ENCODE data around the gene NBEA.

NBEA gene

DNA sequence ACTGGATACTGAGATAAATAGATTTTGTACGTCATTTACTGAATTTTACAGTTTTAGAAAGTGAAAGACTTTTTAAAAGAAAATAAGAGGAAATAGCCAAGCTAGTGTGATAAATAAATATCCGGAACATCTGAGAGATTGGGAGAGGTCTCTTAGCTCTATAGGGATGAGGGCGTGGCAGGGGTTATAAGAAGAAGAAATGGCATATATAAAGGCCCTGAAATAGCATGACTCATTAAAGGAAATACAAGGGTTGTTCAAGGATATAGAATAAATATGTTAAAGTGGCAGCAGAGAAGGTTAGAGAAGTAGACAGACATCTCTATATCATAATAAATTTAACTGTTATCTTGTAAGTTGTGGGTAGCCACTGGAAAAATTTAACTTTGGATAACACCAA is 390.1 kb downstream of the NBEA start:
- Histone ChIP-seq H3K4me1 (ENCODE audit: control insufficient read depth in 2 of 2, insufficient read depth in 1 of 2, low read depth in 1 of 2, low read length in 2 of 2) (no peaks in the 10 kb centered on the region), H2AFZ (ENCODE audit: low read length) (no peak overlapping the region), H3K4me3 (ENCODE audit: low read length in 2 of 2) (no peak overlapping the region), H3K4me2 (ENCODE audit: insufficient read depth, low read length, poor library complexity, severe bottlenecking) (no peak overlapping the region), H2BK120ac (ENCODE audit: low read depth, low read length) (no peak overlapping the region), H3K18ac (ENCODE audit: low read length) (no peak overlapping the region), H3K27me3 (ENCODE audit: control insufficient read depth in 3 of 3, insufficient read depth in 3 of 3, low read depth in 1 of 3, low read length in 3 of 3) (no peaks in the 10 kb centered on the region), H3K23ac (ENCODE audit: low read depth, low read length, poor library complexity) (no peak overlapping the region), H3K14ac (ENCODE audit: low read length) (no peak overlapping the region), H2BK15ac (ENCODE audit: low read length) (no peak overlapping the region), H3K27ac (replicated peaks; ENCODE audit: low read length) (no peak overlapping the region), H2BK5ac (ENCODE audit: low read length) (no peak overlapping the region), H3K4ac (ENCODE audit: low read length) (no peak overlapping the region), H3K9ac (ENCODE audit: low read depth, low read length, poor library complexity) (no peak overlapping the region), H2AK5ac (ENCODE audit: low read depth, low read length) (no peak overlapping the region), H4K8ac (ENCODE audit: low read depth, low read length) (no peak overlapping the region), H3K9me3 (replicated peaks in 1 of 2; ENCODE audit: control insufficient read depth in 2 of 2, insufficient read depth in 1 of 2, low read depth in 1 of 2, low read length in 2 of 2) (no peaks in the 10 kb centered on the region), H3K79me1 (ENCODE audit: low read depth, low read length) (no peaks in the 10 kb centered on the region), H4K91ac (ENCODE audit: low read depth, low read length, poor library complexity) (no peak overlapping the region), H3K36me3 (replicated peaks in 1 of 2; ENCODE audit: control insufficient read depth in 2 of 2, insufficient read depth in 2 of 2, low read length in 2 of 2) (no peaks in the 10 kb centered on the region), H2BK12ac (ENCODE audit: low read length) (no peak overlapping the region)
- no CpG with 5 or more reads among the region's 3 CpGs for WGBS, 2 donors (ENCODE audit: extremely low coverage in 2 of 2, insufficient read length in 2 of 2, insufficient replicate concordance in 1 of 2)
- DNase-seq (ENCODE audit: low spot score) = no peak

DNA sequence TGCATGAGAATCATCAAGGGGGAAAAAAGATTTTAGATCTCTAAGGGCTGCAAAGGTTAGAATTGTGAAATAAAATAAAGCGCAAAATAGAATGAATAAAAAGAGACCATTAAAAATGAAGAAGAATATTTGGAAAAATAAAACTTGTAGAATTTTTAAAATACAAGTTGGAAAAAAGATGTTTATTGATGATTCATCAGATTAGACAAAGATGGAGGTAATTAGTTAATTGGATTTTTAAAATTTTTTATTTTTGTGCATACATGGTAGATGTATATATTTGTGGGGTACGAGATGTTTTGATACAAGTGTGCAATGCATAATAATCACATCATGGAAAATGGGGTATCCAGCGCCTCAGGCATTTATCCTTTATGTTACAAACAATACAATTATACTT is 391.1 kb downstream of the NBEA start:
- H3K4ac ChIP-seq (ENCODE audit: low read length) = no peak overlapping the region
- H2AFZ ChIP-seq (ENCODE audit: low read length) = no peak overlapping the region
- H4K91ac ChIP-seq (ENCODE audit: low read depth, low read length, poor library complexity) = no peak overlapping the region
- no peaks in the 10 kb centered on the region for H3K79me1 ChIP-seq (ENCODE audit: low read depth, low read length)
- H3K18ac ChIP-seq (ENCODE audit: low read length) = no peak overlapping the region
- no peak overlapping the region for H3K23ac ChIP-seq (ENCODE audit: low read depth, low read length, poor library complexity)
- H2BK15ac ChIP-seq (ENCODE audit: low read length) = no peak overlapping the region
- no peak overlapping the region for H2BK12ac ChIP-seq (ENCODE audit: low read length)
- H3K27me3 ChIP-seq (ENCODE audit: control insufficient read depth in 3 of 3, insufficient read depth in 3 of 3, low read depth in 1 of 3, low read length in 3 of 3) = no peaks in the 10 kb centered on the region
- no peak overlapping the region for H3K4me3 ChIP-seq (ENCODE audit: low read length in 2 of 2)
- no peaks in the 10 kb centered on the region for H3K4me1 ChIP-seq (ENCODE audit: control insufficient read depth in 2 of 2, insufficient read depth in 1 of 2, low read depth in 1 of 2, low read length in 2 of 2)
- no peak overlapping the region for H3K27ac ChIP-seq (replicated peaks; ENCODE audit: low read length)
- H3K4me2 ChIP-seq (ENCODE audit: insufficient read depth, low read length, poor library complexity, severe bottlenecking) = no peak overlapping the region
- H3K14ac ChIP-seq (ENCODE audit: low read length) = no peak overlapping the region
- no peak overlapping the region for H4K8ac ChIP-seq (ENCODE audit: low read depth, low read length)
- 100% methylated on average over 1 of the region's 3 CpGs; no CpG with 5 or more reads in 1 of the 2 donors for WGBS, 2 donors (ENCODE audit: extremely low coverage in 2 of 2, insufficient read length in 2 of 2, insufficient replicate concordance in 1 of 2)
- no peaks in the 10 kb centered on the region for H3K36me3 ChIP-seq (replicated peaks in 1 of 2; ENCODE audit: control insufficient read depth in 2 of 2, insufficient read depth in 2 of 2, low read length in 2 of 2)
- H3K9me3 ChIP-seq (replicated peaks in 1 of 2; ENCODE audit: control insufficient read depth in 2 of 2, insufficient read depth in 1 of 2, low read depth in 1 of 2, low read length in 2 of 2) = no peaks in the 10 kb centered on the region
- H3K9ac ChIP-seq (ENCODE audit: low read depth, low read length, poor library complexity) = no peak overlapping the region
- no peak overlapping the region for H2BK120ac ChIP-seq (ENCODE audit: low read depth, low read length)
- DNase-seq (ENCODE audit: low spot score) = no peak
- H2AK5ac ChIP-seq (ENCODE audit: low read depth, low read length) = no peak overlapping the region
- no peak overlapping the region for H2BK5ac ChIP-seq (ENCODE audit: low read length)

DNA sequence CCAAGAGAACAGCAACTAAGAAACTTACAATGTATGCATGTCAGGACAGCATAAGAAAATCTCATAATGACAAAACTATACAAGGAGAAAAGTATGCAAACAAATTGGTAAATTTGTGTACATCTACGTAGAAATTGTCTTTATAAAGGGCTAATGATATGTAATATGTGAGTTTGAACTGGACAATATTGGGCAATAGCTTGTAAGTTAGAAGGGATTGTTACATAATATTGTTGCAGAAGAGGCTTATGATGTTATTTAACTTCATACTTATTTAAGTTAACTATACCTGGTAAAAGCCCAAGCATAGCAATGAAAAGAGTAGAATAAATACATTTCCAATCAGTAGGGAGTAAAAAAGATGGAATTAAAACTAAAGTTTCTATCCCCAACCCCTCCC is 400.4 kb downstream of the NBEA start:
- no CpG with 5 or more reads among the region's 1 CpG for WGBS, 2 donors (ENCODE audit: extremely low coverage in 2 of 2, insufficient read length in 2 of 2, insufficient replicate concordance in 1 of 2)
- no peak overlapping the region for H2BK5ac ChIP-seq (ENCODE audit: low read length)
- no peaks in the 10 kb centered on the region for H3K79me1 ChIP-seq (ENCODE audit: low read depth, low read length)
- H3K18ac ChIP-seq (ENCODE audit: low read length) = no peak overlapping the region
- no peak overlapping the region for H2BK15ac ChIP-seq (ENCODE audit: low read length)
- H4K91ac ChIP-seq (ENCODE audit: low read depth, low read length, poor library complexity) = no peak overlapping the region
- H3K27me3 ChIP-seq (ENCODE audit: control insufficient read depth in 3 of 3, insufficient read depth in 3 of 3, low read depth in 1 of 3, low read length in 3 of 3) = no peaks in the 10 kb centered on the region
- no peak overlapping the region for H2AFZ ChIP-seq (ENCODE audit: low read length)
- no peak overlapping the region for H2AK5ac ChIP-seq (ENCODE audit: low read depth, low read length)
- H3K14ac ChIP-seq (ENCODE audit: low read length) = no peak overlapping the region
- H3K4me2 ChIP-seq (ENCODE audit: insufficient read depth, low read length, poor library complexity, severe bottlenecking) = no peak overlapping the region
- H3K4ac ChIP-seq (ENCODE audit: low read length) = no peak overlapping the region
- H3K23ac ChIP-seq (ENCODE audit: low read depth, low read length, poor library complexity) = no peak overlapping the region
- DNase-seq (ENCODE audit: low spot score) = no peak
- H3K4me1 ChIP-seq (ENCODE audit: control insufficient read depth in 2 of 2, insufficient read depth in 1 of 2, low read depth in 1 of 2, low read length in 2 of 2) = peaks cover 2 to 3% of the 10 kb centered on the region in 2 donors
- no peak overlapping the region for H2BK120ac ChIP-seq (ENCODE audit: low read depth, low read length)
- H3K36me3 ChIP-seq (replicated peaks in 1 of 2; ENCODE audit: control insufficient read depth in 2 of 2, insufficient read depth in 2 of 2, low read length in 2 of 2) = no peaks in the 10 kb centered on the region
- H4K8ac ChIP-seq (ENCODE audit: low read depth, low read length) = no peak overlapping the region
- H2BK12ac ChIP-seq (ENCODE audit: low read length) = no peak overlapping the region
- no peaks in the 10 kb centered on the region for H3K9me3 ChIP-seq (replicated peaks in 1 of 2; ENCODE audit: control insufficient read depth in 2 of 2, insufficient read depth in 1 of 2, low read depth in 1 of 2, low read length in 2 of 2)
- no peak overlapping the region for H3K27ac ChIP-seq (replicated peaks; ENCODE audit: low read length)
- H3K9ac ChIP-seq (ENCODE audit: low read depth, low read length, poor library complexity) = no peak overlapping the region
- no peak overlapping the region for H3K4me3 ChIP-seq (ENCODE audit: low read length in 2 of 2)

DNA sequence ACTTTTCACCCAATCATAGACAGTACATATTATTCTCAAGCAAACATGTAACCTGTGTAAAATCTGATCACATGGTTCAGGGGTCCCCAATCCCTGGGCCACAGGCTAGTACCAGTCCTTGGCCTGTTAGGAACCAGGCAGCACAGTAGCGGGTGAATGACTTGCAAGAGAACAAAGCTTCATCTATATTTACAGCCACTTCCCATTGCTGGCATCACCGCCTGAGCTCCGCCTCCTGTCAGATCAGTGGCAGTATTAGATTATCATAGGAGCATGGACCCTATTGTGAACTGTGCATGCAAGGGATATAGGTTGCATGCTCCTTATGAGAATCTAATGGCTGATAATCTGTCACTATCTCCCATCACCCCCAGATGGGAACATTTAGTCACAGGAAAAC is 401.3 kb downstream of the NBEA start:
- Histone ChIP-seq H2BK120ac (ENCODE audit: low read depth, low read length) (no peak overlapping the region), H2BK15ac (ENCODE audit: low read length) (no peak overlapping the region), H2AFZ (ENCODE audit: low read length) (no peak overlapping the region), H4K91ac (ENCODE audit: low read depth, low read length, poor library complexity) (no peak overlapping the region), H2AK5ac (ENCODE audit: low read depth, low read length) (no peak overlapping the region), H3K27ac (replicated peaks; ENCODE audit: low read length) (no peak overlapping the region), H3K4me1 (ENCODE audit: control insufficient read depth in 2 of 2, insufficient read depth in 1 of 2, low read depth in 1 of 2, low read length in 2 of 2) (peaks cover 2 to 4% of the 10 kb centered on the region in 2 donors), H2BK12ac (ENCODE audit: low read length) (no peak overlapping the region), H3K23ac (ENCODE audit: low read depth, low read length, poor library complexity) (no peak overlapping the region), H3K36me3 (replicated peaks in 1 of 2; ENCODE audit: control insufficient read depth in 2 of 2, insufficient read depth in 2 of 2, low read length in 2 of 2) (no peaks in the 10 kb centered on the region), H3K14ac (ENCODE audit: low read length) (no peak overlapping the region), H3K79me1 (ENCODE audit: low read depth, low read length) (no peaks in the 10 kb centered on the region), H2BK5ac (ENCODE audit: low read length) (no peak overlapping the region), H3K27me3 (ENCODE audit: control insufficient read depth in 3 of 3, insufficient read depth in 3 of 3, low read depth in 1 of 3, low read length in 3 of 3) (no peaks in the 10 kb centered on the region), H3K4ac (ENCODE audit: low read length) (no peak overlapping the region), H3K4me2 (ENCODE audit: insufficient read depth, low read length, poor library complexity, severe bottlenecking) (no peak overlapping the region), H3K4me3 (ENCODE audit: low read length in 2 of 2) (no peak overlapping the region), H3K18ac (ENCODE audit: low read length) (no peak overlapping the region), H3K9me3 (replicated peaks in 1 of 2; ENCODE audit: control insufficient read depth in 2 of 2, insufficient read depth in 1 of 2, low read depth in 1 of 2, low read length in 2 of 2) (no peaks in the 10 kb centered on the region), H4K8ac (ENCODE audit: low read depth, low read length) (no peak overlapping the region), H3K9ac (ENCODE audit: low read depth, low read length, poor library complexity) (no peak overlapping the region)
- no peak for DNase-seq (ENCODE audit: low spot score)
- WGBS, 2 donors (ENCODE audit: extremely low coverage in 2 of 2, insufficient read length in 2 of 2, insufficient replicate concordance in 1 of 2) = no CpG with 5 or more reads among the region's 3 CpGs
